ENCODE data around the gene CLIP3. TPM values are rescaled to one million over a fixed set of nuclear protein-coding genes. Genes with fewer than 3 reads are reported as not detected.

CLIP3 gene
- total and polyA plus RNA-seq, 2 experiments from 2014 or later = 15.1 to 19.1 TPM

GRCh38 chr19:36031308-36031707, 1.4 kb downstream of the CLIP3 start:
- H3K27ac Mint-ChIP-seq = no peak overlapping the region

More at GRCh38 chr19:36031308-36031707, 1.4 kb downstream of the CLIP3 start:
- DNase-seq (ENCODE audit: low spot score) (no peak), ATAC-seq (no peak)
- H3K27ac ChIP-seq (ENCODE audit: low read depth) = no peak overlapping the region
- H3K36me3 Mint-ChIP-seq (ENCODE audit: low read depth) = peaks cover 4% of the 10 kb centered on the region; the same call in 1 of the 3 replicates
- peak overlapping the region; percentile 40 for H3K4me3 Mint-ChIP-seq
- no peaks in the 10 kb centered on the region for H3K9me2 ChIP-seq (ENCODE audit: insufficient read depth)
- peaks cover 6% of the 10 kb centered on the region; the same call in 1 of the 2 replicates for H3K4me1 ChIP-seq (ENCODE audit: insufficient read depth)
- H3K27me3 Mint-ChIP-seq (ENCODE audit: insufficient read depth, low read depth, poor library complexity) = peaks cover 20% of the 10 kb centered on the region
- H3K79me2 ChIP-seq (replicated peaks; ENCODE audit: insufficient read depth) = no peaks in the 10 kb centered on the region
- no peaks in the 10 kb centered on the region for H3K27me3 ChIP-seq (ENCODE audit: insufficient read depth)
- H3K4me2 ChIP-seq = no peak overlapping the region
- TF ChIP-seq POLR2AphosphoS5 (IDR thresholded peaks at IDR 0.05; ENCODE audit: low read depth) (no peak), JUNB (IDR thresholded peaks at IDR 0.05; ENCODE audit: unreplicated experiment) (no peak), CTCF (conservative IDR thresholded peaks at IDR 0.05; ENCODE audit: low read depth in 2 of 2) (no peak), CREB1 (CRISPR knock-in tag; IDR thresholded peaks at IDR 0.05; ENCODE audit: low read depth) (no peak), ZNF114 (CRISPR knock-in tag; IDR thresholded peaks at IDR 0.05) (no peak), ZNF331 (CRISPR knock-in tag; IDR thresholded peaks at IDR 0.05; ENCODE audit: low read depth) (no peak), EZH2phosphoT487 (IDR thresholded peaks at IDR 0.05; ENCODE audit: unreplicated experiment) (no peak), ETS1 (IDR thresholded peaks at IDR 0.05) (no peak), NANOG (IDR thresholded peaks at IDR 0.05; ENCODE audit: borderline replicate concordance) (no peak), REST (IDR thresholded peaks at IDR 0.05; ENCODE audit: unreplicated experiment) (no peak), ZNF462 (CRISPR knock-in tag; IDR thresholded peaks at IDR 0.05) (no peak)
- H3F3A ChIP-seq (replicated peaks; ENCODE audit: low read depth) = 0 out of 2 replicates have a peak, but pooled peaks cover 3% of the 10 kb centered on the region
- no peaks in the 10 kb centered on the region for H3K36me3 ChIP-seq (ENCODE audit: insufficient read depth)
- no peak overlapping the region for H2AFZ ChIP-seq
- no peak overlapping the region for H3K4me3 ChIP-seq
- no peaks in the 10 kb centered on the region for H3K9me3 Mint-ChIP-seq
- H4K20me1 ChIP-seq (replicated peaks; ENCODE audit: insufficient read depth) = no peaks in the 10 kb centered on the region; the same call in 1 of the 2 replicates
- peaks cover 2% of the 10 kb centered on the region; the same call in 1 of the 3 replicates for H3K4me1 Mint-ChIP-seq
